ENCODE measurements around the gene OR1L4. TPM values are rescaled to one million over a fixed set of nuclear protein-coding genes. Genes with fewer than 3 reads are reported as not detected.

OR1L4 gene, protein sequence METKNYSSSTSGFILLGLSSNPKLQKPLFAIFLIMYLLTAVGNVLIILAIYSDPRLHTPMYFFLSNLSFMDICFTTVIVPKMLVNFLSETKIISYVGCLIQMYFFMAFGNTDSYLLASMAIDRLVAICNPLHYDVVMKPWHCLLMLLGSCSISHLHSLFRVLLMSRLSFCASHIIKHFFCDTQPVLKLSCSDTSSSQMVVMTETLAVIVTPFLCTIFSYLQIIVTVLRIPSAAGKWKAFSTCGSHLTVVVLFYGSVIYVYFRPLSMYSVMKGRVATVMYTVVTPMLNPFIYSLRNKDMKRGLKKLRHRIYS
- not detected in 2 replicates for total RNA-seq (2011; cell fraction: chromatin; rRNA removed; ENCODE audit: low replicate concordance)
- not detected in 2 replicates for total RNA-seq (2011; cell fraction: nucleolus; rRNA removed)
- total RNA-seq (2011; cell fraction: nucleoplasm; rRNA removed): not detected in 2 replicates
- total RNA-seq (2014; rRNA removed): not detected in 2 replicates
- total RNA-seq (2014; rRNA removed; fragmentation: Illumina TruSeq; extraction: Trizol): not detected in 2 replicates
- total RNA-seq (2015; rRNA removed; fragmentation: Illumina TruSeq; extraction: Trizol): not detected in 2 replicates
- not detected in 2 replicates for total RNA-seq (2021)
- not detected in 2 replicates for polyA plus RNA-seq (2011; rRNA removed)
- not detected in 2 replicates for polyA plus RNA-seq (2011; cell fraction: cytosol; rRNA removed)
- not detected in 2 replicates for polyA plus RNA-seq (2011; cell fraction: nucleus; rRNA removed)
- not detected in 2 replicates for polyA plus RNA-seq (2012)
- not detected in 2 replicates for polyA plus RNA-seq (2014; fragmentation: Illumina TruSeq; extraction: Trizol)
- polyA plus RNA-seq (2014; fragmentation: Nextera tagmentation; extraction: Ambion mirVana): not detected
- not detected in 2 replicates for polyA plus RNA-seq (2014; rRNA removed)
- polyA minus RNA-seq (2011; rRNA and poly(A)+ RNA removed): not detected in 2 replicates
- polyA minus RNA-seq (2011; cell fraction: cytosol; rRNA and poly(A)+ RNA removed): not detected in 2 replicates
- not detected in 2 replicates for polyA minus RNA-seq (2011; cell fraction: nucleus; rRNA and poly(A)+ RNA removed)
- not detected for Bru-seq, nascent RNA
- BruChase-seq, experiment 1, labeled RNA remaining after a 2-hour chase: not detected
- not detected for BruChase-seq, experiment 2, labeled RNA remaining after a 6-hour chase
- long read RNA-seq, experiment 1: 0 reads
- long read RNA-seq, experiment 2: 0 reads
- long read RNA-seq, experiment 3: 0 reads

GRCh38 chr9:122723690-122724089 is at the start of gene OR1L4:
Gene OR1L4, plus strand, starts transcription at chr9:122723990. Its CDS starts 0 bp downstream, at chr9:122723990.
- 7% methylated on average over 1 of the region's 1 CpG for WGBS (ENCODE audit: insufficient coverage, low coverage, missing lambda C conversion rate)
- intact Hi-C loops (cut with micrococcal nuclease) (no loop called here), in situ Hi-C loops (cut with MboI) (no loop called here)
- no peaks in the 10 kb centered on the region for H3K9me3 ChIP-seq (replicated peaks; ENCODE audit: control insufficient read depth, insufficient read depth, low read depth, low read length)
- no peaks in the 10 kb centered on the region for H3K79me2 ChIP-seq (ENCODE audit: control insufficient read depth, insufficient read depth, low read length)
- H3K27ac ChIP-seq (ENCODE audit: extremely low read depth, low read depth, low read length): no peak within 1 kb of the TSS
- FAIRE-seq (no peak), ATAC-seq (no peak), DNase-seq (ENCODE audit: extremely low read depth in 1 of 4, low spot score in 3 of 4) (no peak)
- no TSS peak for BruUV-seq (replicated peaks)
- no peak within 1 kb of the TSS for H2AFZ ChIP-seq (ENCODE audit: low read depth, low read length)
- no peaks in the 10 kb centered on the region for H4K20me1 ChIP-seq (replicated peaks; ENCODE audit: control insufficient read depth, insufficient read depth, low read length)
- no peaks in the 10 kb centered on the region for H3K27me3 ChIP-seq (ENCODE audit: control insufficient read depth in 2 of 2, insufficient read depth in 2 of 2, low read length in 2 of 2)
- TF ChIP-seq NFIC (IDR thresholded peaks at IDR 0.05) (no peak), PYGO2 (tag; IDR thresholded peaks at IDR 0.05) (no peak), ZC3H8 (IDR thresholded peaks at IDR 0.05) (no peak), GATAD2B (IDR thresholded peaks at IDR 0.05; ENCODE audit: borderline replicate concordance) (no peak)
- H3K9ac ChIP-seq (ENCODE audit: insufficient read depth in 1 of 2, low read depth in 2 of 2, low read length in 2 of 2): no peak within 1 kb of the TSS
- H3K4me2 ChIP-seq (ENCODE audit: insufficient read depth, low read length): no peak within 1 kb of the TSS
- ChIA-PET POLR2A (no interaction called here), CTCF (ENCODE audit: low intra/inter-chr PET ratio) (no interaction called here)
- no peak within 1 kb of the TSS for H3K4me3 ChIP-seq
- H3K4me1 ChIP-seq (replicated peaks in 1 of 2; ENCODE audit: control insufficient read depth in 2 of 2, insufficient read depth in 2 of 2, low read length in 2 of 2): no peaks in the 10 kb centered on the region
- H3K9me1 ChIP-seq (ENCODE audit: control insufficient read depth, insufficient read depth, low read length): no peaks in the 10 kb centered on the region
- no peaks in the 10 kb centered on the region for H3K36me3 ChIP-seq (ENCODE audit: control insufficient read depth, insufficient read depth, low read length)
